Measurements from ENCODE around the gene SH3PXD2B. TPM values are rescaled to one million over a fixed set of nuclear protein-coding genes. Genes with fewer than 3 reads are reported as not detected.

The SH3PXD2B gene
- total and polyA plus RNA-seq, 2 donors (not counting 1 experiment from before 2014, with no cell fraction given): not detected

DNA sequence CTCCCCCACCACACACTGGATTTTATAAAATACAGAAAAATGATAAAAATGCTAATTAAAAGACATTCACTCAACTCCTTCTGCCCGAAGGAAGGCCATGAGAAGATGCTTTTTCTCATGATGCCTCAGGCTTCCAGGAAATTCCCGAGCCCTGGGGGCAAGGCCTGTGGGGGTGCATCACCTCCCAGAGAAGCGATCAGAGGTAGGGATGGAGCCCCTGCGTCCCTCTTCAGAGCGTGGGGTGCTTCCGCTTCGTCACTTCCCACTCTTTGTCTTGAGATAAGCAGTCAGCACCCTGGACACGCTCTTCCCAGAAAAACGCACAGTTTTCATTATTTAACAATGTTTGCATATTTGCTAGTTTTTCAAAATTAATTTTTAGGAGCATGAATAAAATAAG lies 33.3 kb upstream of the SH3PXD2B start:
- WGBS (ENCODE audit: insufficient coverage): 85% methylated on average over 7 of the region's 9 CpGs
- CTCF ChIA-PET: no interaction called here
- intact Hi-C loops (cut with micrococcal nuclease): no loop called here
- Histone ChIP-seq H3K36me3 (replicated peaks in 1 of 2; ENCODE audit: control extremely low read depth in 1 of 2, control insufficient read depth in 1 of 2, extremely low read depth in 1 of 2, insufficient read depth in 2 of 2, low read length in 1 of 2) (no peaks in the 10 kb centered on the region), H3K79me2 (ENCODE audit: control insufficient read depth, insufficient read depth, low read length) (no peaks in the 10 kb centered on the region), H3K9me3 (ENCODE audit: control extremely low read depth in 1 of 3, control insufficient read depth in 2 of 3, insufficient read depth in 1 of 3, low read length in 2 of 3) (peaks cover 0 to 20% (median 0%) of the 10 kb centered on the region in 3 donors), H3K4me3 (ENCODE audit: control extremely low read depth in 1 of 5, extremely low read depth in 1 of 5, insufficient read depth in 1 of 5, low read depth in 2 of 5, low read length in 4 of 5) (no peak overlapping the region), H4K20me1 (ENCODE audit: control insufficient read depth, insufficient read depth, low read length, poor library complexity, severe bottlenecking) (no peaks in the 10 kb centered on the region), H3K27me3 (replicated peaks in 1 of 4; ENCODE audit: control extremely low read depth in 1 of 4, control insufficient read depth in 3 of 4, insufficient read depth in 4 of 4, low read length in 3 of 4) (peaks cover 0 to 9% (median 0%) of the 10 kb centered on the region in 4 experiments), H3K9ac (ENCODE audit: low read length) (no peak overlapping the region), H3K4me2 (replicated peaks; ENCODE audit: low read depth, low read length, poor library complexity, severe bottlenecking) (no peak overlapping the region), H3K27ac (ENCODE audit: low read length in 2 of 2) (no peak overlapping the region), H3K4me1 (ENCODE audit: control insufficient read depth in 2 of 2, insufficient read depth in 2 of 2, low read length in 2 of 2) (no peaks in the 10 kb centered on the region), H2AFZ (ENCODE audit: insufficient read depth, low read depth, low read length, poor library complexity, severe bottlenecking) (no peak overlapping the region)
- Mint-ChIP-seq H3K4me1 (peaks cover 6% of the 10 kb centered on the region), H3K27ac (no peak overlapping the region), H3K27me3 (peaks cover 21% of the 10 kb centered on the region), H3K4me3 (no peak overlapping the region), H3K9me3 (ENCODE audit: insufficient read depth) (no peaks in the 10 kb centered on the region)
- no peak for ATAC-seq (ENCODE audit: low read depth)
- DNase-seq: no peak
- POLR2A ChIA-PET: no interaction called here
- no peak for TF ChIP-seq EZH2 (IDR thresholded peaks at IDR 0.05; ENCODE audit: borderline replicate concordance, insufficient read depth, low read depth, low read length, poor library complexity, severe bottlenecking)
- TF ChIP-seq, protein P1, sequence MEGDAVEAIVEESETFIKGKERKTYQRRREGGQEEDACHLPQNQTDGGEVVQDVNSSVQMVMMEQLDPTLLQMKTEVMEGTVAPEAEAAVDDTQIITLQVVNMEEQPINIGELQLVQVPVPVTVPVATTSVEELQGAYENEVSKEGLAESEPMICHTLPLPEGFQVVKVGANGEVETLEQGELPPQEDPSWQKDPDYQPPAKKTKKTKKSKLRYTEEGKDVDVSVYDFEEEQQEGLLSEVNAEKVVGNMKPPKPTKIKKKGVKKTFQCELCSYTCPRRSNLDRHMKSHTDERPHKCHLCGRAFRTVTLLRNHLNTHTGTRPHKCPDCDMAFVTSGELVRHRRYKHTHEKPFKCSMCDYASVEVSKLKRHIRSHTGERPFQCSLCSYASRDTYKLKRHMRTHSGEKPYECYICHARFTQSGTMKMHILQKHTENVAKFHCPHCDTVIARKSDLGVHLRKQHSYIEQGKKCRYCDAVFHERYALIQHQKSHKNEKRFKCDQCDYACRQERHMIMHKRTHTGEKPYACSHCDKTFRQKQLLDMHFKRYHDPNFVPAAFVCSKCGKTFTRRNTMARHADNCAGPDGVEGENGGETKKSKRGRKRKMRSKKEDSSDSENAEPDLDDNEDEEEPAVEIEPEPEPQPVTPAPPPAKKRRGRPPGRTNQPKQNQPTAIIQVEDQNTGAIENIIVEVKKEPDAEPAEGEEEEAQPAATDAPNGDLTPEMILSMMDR (IDR thresholded peaks at IDR 0.05): no peak

DNA sequence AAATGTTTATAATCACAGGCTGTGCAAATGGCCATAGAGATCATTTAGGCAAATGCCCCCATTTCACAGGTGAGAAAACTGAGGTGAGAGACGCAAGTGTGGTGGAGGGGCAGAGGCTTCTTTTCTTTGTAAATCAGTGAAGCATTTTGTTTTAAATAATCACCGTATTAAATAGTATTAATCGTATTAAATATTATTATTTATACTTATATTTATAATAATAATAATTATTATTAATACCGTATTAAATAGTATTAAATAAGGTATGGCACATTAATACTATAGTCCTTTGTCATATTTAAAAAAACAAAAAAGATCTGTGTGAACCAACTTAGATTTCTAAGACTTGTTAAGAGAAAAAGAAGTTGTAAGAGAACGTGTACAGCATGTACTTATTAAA lies 32.6 kb upstream of the SH3PXD2B start:
- ChIA-PET POLR2A (no interaction called here), CTCF (no interaction called here)
- Histone ChIP-seq H3K4me3 (ENCODE audit: control extremely low read depth in 1 of 5, extremely low read depth in 1 of 5, insufficient read depth in 1 of 5, low read depth in 2 of 5, low read length in 4 of 5) (no peak overlapping the region), H4K20me1 (ENCODE audit: control insufficient read depth, insufficient read depth, low read length, poor library complexity, severe bottlenecking) (no peaks in the 10 kb centered on the region), H3K79me2 (ENCODE audit: control insufficient read depth, insufficient read depth, low read length) (no peaks in the 10 kb centered on the region), H3K36me3 (replicated peaks in 1 of 2; ENCODE audit: control extremely low read depth in 1 of 2, control insufficient read depth in 1 of 2, extremely low read depth in 1 of 2, insufficient read depth in 2 of 2, low read length in 1 of 2) (no peaks in the 10 kb centered on the region), H3K27me3 (replicated peaks in 1 of 4; ENCODE audit: control extremely low read depth in 1 of 4, control insufficient read depth in 3 of 4, insufficient read depth in 4 of 4, low read length in 3 of 4) (peaks cover 0 to 9% (median 0%) of the 10 kb centered on the region in 4 experiments), H3K27ac (ENCODE audit: low read length in 2 of 2) (no peak overlapping the region), H2AFZ (ENCODE audit: insufficient read depth, low read depth, low read length, poor library complexity, severe bottlenecking) (no peak overlapping the region), H3K9ac (ENCODE audit: low read length) (no peak overlapping the region), H3K4me1 (ENCODE audit: control insufficient read depth in 2 of 2, insufficient read depth in 2 of 2, low read length in 2 of 2) (no peaks in the 10 kb centered on the region), H3K9me3 (ENCODE audit: control extremely low read depth in 1 of 3, control insufficient read depth in 2 of 3, insufficient read depth in 1 of 3, low read length in 2 of 3) (peaks cover 0 to 20% (median 0%) of the 10 kb centered on the region in 3 donors), H3K4me2 (replicated peaks; ENCODE audit: low read depth, low read length, poor library complexity, severe bottlenecking) (no peak overlapping the region)
- H3K27me3 Mint-ChIP-seq: peaks cover 19% of the 10 kb centered on the region
- no peaks in the 10 kb centered on the region for H3K9me3 Mint-ChIP-seq (ENCODE audit: insufficient read depth)
- H3K4me3 Mint-ChIP-seq: no peak overlapping the region
- H3K27ac Mint-ChIP-seq: no peak overlapping the region
- TF ChIP-seq EZH2 (IDR thresholded peaks at IDR 0.05; ENCODE audit: borderline replicate concordance, insufficient read depth, low read depth, low read length, poor library complexity, severe bottlenecking): no peak
- TF ChIP-seq, protein P1 (IDR thresholded peaks at IDR 0.05): no peak
- 100% methylated on average over 1 of the region's 5 CpGs for WGBS (ENCODE audit: insufficient coverage)
- DNase-seq (no peak), ATAC-seq (ENCODE audit: low read depth) (no peak)
- peaks cover 6% of the 10 kb centered on the region for H3K4me1 Mint-ChIP-seq
- intact Hi-C loops (cut with micrococcal nuclease): no loop called here

Data from B cell (primary cell).